T-helper 1 cell treated with Interleukin-12 subunit alpha and Interleukin-12 subunit beta and Interleukin-4 antibody, amounts not matched to agents 30 ng/mL and 1 ng/mL, for 36 hours (primary cell): ENCODE data around the gene SLC22A7. TPM values are rescaled to one million over a fixed set of nuclear protein-coding genes. Genes with fewer than 3 reads are reported as not detected.
"Not testable (repeated sequence)": the region's sequence is repeated elsewhere in the genome, so short reads cannot be mapped to it uniquely, and the experiment has no call there.

Experiments used
- intact Hi-C: fragments of 100-400 bp; cut with micrococcal nuclease; formaldehyde crosslinking; loops from one replicate; pipeline ENCODE4 v1.15.1; 2024
- total RNA-seq: library from RNA; stranded (reverse); gene quantifications from 2 replicates; pipeline ENCODE4 v1.2.3, GENCODE V29; 2022

The SLC22A7 gene
- total RNA-seq, 1 donor from 2014 or later = not detected

DNA sequence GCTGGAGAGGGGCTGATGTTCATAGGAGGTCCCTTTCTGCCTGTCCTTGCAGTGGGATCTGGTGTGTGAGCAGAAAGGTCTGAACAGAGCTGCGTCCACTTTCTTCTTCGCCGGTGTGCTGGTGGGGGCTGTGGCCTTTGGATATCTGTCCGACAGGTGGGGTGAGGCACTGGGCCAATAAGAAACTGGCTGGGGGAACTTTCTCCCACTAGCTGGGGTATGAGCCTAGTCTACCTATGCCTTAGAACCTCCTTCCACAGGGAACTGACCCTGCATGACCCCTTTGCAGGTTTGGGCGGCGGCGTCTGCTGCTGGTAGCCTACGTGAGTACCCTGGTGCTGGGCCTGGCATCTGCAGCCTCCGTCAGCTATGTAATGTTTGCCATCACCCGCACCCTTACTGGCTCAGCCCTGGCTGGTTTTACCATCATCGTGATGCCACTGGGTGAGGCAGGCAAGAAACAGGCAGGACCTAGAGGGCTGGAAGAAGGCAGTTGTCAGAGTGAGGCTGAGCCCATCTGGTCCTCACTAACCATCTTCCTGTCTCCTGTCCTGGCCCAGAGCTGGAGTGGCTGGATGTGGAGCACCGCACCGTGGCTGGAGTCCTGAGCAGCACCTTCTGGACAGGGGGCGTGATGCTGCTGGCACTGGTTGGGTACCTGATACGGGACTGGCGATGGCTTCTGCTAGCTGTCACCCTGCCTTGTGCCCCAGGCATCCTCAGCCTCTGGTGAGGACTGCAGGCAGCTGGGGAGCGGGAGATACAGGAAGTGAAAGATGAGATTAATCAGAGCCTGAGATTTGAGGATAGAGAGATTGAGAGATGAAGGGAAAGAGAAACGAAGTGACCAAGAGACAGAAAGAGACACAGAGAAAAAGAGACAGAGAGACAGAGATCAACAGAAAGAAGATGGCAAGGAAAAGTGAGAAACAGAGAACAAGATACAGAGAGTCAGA lies 1.6 kb downstream of the SLC22A7 start:
- intact Hi-C loops = no loop called here

DNA sequence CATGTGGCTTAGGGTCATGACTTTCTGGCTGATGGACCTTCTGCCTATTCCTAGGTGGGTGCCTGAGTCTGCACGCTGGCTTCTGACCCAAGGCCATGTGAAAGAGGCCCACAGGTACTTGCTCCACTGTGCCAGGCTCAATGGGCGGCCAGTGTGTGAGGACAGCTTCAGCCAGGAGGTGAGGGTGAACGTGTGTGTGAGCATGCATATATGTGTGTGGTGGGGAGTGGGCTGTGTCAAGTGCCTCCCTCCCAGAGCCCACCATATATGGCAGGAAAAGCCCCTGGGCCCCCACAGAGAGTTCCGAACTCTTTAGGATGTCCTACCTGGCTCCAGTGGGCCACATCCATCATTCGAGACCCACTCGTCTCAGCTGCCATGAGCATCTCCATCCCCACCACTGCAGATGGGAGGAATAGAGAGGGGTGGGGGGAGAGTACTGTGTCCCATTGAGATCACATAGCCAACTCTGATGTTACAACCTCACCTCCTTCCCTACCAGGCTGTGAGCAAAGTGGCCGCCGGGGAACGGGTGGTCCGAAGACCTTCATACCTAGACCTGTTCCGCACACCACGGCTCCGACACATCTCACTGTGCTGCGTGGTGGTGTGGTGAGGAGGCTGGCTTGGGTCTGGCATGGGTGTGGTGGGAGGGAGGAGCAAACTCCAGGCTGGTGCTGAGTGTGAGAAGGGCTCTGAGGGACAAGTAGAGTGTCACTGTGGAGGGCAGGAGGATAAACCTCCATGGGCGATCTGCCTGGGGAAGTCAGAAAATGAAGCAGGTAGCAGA lies 3.2 kb downstream of the SLC22A7 start:
- intact Hi-C loops = no loop called here

DNA sequence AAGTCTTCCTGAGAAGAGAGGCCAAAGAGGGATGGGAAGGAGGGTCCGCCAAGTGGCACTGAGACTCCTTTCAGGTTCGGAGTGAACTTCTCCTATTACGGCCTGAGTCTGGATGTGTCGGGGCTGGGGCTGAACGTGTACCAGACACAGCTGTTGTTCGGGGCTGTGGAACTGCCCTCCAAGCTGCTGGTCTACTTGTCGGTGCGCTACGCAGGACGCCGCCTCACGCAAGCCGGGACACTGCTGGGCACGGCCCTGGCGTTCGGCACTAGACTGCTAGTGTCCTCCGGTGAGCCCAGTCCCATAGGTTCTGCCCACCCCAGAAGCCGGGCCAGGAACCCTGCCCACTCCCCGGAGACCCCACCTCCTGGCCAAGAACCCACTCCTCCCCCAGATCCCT lies 4.1 kb downstream of the SLC22A7 start:
- intact Hi-C loops = no loop called here

DNA sequence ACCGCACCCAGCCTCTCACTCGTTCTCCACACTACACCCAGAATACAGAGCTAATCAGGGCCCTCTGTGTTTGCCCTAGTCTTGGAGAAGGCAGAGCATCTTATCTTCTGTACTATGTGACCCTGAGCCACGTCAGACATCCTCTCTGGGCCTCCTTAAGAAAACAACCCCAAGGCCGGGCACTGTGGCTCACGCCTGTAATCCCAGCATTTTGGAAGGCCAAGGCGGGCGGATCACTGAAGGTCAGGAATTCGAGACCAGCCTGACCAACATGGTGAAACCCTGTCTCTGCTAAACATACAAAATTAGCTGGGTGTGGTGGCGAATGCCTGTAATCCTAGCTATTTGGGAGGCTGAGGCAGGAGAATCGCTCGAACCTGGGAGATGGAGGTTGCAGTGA lies 4.9 kb downstream of the SLC22A7 start:
- intact Hi-C loops = not testable (repeated sequence)

DNA sequence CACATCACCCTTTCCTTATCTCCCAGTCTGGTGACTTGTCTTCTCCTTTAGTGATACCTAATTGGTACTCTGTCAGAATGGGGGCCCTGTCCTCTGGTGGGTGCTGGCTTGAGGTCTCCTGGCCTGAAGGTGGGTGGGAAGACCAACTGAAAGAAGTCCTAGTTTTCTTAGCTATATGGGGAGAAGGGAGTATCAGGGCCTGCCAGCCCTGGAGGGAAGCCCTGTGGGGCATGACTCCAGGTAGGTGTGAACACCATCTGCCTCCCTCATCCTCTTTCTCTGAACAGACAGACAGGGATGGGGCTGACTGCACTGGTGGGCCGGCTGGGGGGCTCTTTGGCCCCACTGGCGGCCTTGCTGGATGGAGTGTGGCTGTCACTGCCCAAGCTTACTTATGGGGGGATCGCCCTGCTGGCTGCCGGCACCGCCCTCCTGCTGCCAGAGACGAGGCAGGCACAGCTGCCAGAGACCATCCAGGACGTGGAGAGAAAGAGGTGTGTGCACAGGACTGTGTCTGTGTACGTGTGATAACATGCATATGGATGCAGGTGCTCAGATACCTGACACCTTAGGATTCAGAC lies 5.8 kb downstream of the SLC22A7 start:
- intact Hi-C loops = no loop called here

DNA sequence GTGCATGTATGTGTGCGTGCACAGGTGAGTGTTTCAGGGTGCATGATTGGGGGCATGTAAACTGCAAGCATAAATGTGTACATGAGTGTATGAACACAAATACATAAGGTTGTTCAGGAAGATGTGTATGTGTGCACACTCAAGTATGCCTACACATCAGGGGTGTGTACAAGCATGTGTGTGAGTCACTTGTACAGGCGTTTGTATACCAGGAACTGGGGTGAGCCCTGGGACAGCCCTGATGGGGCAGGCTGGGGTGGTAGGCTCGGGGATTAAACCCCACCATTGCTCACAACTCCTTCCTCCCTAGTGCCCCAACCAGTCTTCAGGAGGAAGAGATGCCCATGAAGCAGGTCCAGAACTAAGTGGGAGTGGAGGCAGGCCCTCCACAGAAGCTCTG lies 6.3 kb downstream of the SLC22A7 start:
- intact Hi-C loops = no loop called here

DNA sequence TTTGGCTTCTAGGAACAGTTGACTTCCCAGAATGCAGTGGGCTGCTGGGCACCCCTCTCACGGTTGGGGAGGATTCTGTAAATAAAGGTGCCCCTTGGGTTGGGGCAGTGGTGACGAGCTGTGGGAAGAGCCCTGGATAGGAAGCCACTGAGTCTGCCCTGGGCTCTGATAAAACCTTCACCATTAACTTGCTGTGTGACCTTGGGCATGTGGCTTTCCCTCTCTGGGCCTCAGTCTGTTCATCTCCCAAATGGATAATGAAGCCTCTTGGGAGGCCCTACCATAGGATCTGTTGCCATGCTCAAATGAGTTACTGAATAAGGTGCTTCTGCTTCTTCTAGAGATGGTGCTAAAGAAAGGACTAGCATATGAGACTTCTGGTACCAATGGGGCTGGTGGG lies 6.8 kb downstream of the SLC22A7 start:
- intact Hi-C loops = no loop called here

DNA sequence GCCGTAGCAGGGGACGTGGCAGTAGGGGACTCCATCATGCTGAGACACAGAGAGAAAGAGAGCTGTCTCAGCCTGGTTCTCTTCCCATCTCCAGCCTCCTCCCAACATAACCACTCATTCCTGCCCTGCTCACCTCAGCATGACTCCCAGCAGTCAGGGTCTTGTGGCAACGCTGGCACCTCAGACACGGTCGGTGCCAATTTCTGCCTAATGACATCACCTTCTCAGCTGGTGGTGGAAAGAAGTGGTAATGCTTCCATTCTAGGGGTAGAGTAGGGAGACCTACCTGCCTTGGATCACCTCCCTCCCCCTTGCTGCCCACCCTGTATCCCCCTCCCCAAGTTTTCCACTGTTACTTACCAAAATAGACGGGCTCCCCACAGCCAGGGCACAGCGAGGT lies 8.0 kb downstream of the SLC22A7 start:
- intact Hi-C loops = no loop called here

DNA sequence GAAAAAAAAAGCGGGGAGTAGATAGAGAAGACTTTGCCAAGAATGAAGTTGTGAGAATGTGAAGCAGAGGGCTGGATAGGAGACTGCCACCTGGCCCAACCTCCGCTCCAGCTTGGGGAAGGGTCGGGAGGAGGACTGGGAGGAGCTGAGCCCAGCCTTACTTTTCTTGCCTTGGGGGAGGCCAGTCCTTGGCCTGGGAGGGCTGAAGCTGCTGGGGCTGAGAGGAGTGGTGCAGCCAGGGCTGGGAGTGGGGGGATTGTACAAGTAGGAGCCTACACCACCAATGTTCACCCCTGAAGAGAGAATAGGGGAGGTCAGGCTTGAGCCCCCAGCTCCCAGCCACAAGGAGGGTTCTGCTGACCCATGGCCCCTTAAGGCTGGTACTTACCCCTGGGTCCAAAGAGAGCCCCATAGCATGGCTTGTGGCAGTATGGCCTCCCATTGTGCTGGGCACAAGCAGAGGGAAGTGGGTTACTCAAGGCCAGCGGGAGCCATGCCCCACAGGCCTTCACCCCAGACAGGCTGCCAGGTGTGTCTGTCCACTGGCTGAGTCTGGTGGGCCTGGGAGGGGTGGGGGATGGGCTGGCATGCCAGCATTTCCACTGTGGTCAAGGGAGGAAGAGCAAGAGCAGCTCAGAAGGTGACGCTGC lies 9.5 kb downstream of the SLC22A7 start:
- intact Hi-C loops = loop anchor here (1.0 to 2.0 kb wide), 3 partner anchors 91 to 199 kb away; partner anchors contain the start of gene TJAP1

DNA sequence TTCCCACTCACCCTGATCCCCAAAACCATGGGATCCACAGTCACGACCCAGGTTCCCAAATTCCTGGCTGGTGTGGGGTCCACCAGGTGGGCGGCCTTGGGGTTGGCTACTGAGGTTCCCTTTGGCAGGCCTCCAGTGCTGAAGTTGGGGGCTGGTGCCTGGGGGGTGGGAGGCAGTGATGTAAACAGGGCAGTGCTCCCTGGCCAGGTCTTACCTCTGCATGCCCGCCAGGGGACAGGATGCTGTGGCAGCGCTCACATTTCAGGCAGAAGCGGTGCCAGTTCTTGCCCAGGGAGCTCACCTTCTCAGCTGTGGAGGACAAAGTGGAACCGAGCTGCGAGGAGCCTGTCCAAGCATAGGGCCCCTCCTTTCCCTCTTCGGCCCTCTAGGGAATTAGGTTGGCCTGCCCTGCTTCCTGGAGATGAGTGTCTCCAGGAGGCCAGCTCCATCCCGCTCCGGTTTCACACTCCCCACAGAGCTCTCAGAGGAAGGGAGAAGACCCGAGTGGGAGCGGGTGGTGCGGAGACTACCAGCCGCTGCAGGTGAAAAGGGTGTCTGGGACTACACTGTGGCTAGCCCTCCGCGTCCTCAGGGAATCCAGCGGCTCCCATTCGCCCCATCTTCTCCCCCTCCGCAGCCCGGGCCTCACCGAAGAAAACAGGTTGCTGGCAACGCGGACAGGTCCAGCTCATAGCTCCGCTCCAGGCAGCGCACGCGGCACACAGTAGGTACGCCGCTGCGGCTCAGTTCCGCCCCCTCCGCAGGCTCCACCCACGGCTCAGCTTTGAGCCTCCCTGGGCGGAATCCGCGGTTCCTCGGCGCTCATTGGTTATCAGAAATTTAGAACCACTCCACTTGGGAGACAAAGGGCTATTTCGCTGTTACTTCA lies 10.3 kb downstream of the SLC22A7 start, which contains the start of gene CRIP3:
Gene CRIP3 (minus strand): TSS at position 726 of the 889 bp plus-strand sequence. CDS start 34 bp downstream, at position 692.
- intact Hi-C loops = loop anchor here (1.0 to 2.0 kb wide), 3 partner anchors 90 to 198 kb away; partner anchors contain the start of gene TJAP1

DNA sequence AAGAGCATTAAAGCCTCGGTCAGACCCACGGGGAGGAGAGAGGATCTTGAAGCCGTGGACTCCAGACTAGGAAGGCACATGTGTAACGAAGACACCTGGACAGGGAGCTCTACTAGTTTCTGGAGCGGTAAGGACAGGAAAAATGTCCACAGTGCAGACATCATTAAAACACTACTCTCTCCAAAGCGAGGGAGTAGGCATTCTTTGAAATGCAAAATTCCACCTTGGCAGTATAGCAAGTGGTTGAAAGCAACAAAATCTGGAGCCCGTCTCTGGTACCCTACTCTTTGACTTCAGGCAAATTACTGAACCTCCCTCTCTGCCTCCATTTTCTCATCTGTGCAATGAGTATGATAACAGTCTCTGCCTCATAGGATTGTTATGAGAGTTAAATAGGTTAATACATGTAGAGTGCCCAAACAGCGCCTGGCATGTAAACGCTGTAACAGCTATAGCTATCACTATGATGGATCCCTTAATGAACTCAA lies 11.0 kb downstream of the SLC22A7 start:
- intact Hi-C loops = loop anchor here (1.0 to 2.0 kb wide), 3 partner anchors 89 to 198 kb away; partner anchors contain the start of gene TJAP1

DNA sequence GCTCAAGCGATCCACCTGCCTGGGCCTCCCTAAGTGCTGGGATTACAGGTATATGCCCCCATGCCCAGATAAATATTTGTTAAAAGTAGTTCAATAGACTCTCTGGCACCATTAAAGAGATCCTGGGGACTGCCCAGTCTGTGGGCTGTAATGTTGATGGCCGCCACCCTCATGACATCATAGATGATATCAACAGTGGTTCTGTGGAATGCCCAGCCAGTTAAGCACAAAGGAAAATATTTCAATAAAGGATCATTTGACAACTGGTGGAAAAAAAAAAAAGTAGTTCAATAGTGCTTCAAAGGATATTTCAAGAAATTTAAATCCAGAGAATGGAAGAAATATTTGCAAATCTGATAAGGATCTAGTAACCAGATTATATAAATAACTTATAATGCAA lies 12.1 kb downstream of the SLC22A7 start:
- intact Hi-C loops = no loop called here

DNA sequence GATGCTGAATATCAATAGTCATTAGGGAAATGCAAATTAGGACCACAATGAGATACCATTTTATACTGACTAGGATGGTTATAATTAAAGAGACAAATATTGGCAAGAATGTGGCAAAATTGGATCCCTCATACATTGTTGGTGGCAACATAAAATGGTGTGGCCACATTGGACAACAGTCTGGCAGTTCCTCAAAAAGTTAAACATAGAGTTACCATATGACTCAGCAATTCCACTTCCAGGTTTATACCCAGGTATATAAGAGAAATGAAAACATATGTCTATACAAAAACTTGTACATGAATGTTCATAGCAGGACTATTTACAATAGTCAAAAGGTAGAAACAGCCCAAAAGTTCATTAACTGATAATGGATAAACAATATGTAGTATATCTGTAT lies 12.6 kb downstream of the SLC22A7 start:
- intact Hi-C loops = no loop called here

DNA sequence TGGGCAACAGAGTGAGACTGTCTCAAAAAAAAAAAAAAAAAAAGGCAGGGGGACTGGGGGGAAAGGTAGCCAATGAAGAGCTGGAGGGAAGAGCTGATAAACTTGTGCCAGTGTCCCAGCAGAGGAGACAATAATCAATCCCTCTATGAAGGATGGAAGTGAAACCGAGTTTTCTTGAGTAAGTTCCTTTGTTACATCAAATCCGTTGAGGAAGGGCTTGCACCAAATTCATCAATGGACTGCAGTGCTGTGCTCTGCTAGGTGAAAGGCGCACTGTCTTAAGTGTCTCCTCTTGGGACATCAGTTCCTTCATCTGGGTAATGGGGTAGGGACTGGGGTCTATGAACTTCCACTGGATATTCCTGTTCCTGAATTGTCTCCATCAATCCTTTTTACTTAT lies 13.6 kb downstream of the SLC22A7 start:
- intact Hi-C loops = no loop called here

DNA sequence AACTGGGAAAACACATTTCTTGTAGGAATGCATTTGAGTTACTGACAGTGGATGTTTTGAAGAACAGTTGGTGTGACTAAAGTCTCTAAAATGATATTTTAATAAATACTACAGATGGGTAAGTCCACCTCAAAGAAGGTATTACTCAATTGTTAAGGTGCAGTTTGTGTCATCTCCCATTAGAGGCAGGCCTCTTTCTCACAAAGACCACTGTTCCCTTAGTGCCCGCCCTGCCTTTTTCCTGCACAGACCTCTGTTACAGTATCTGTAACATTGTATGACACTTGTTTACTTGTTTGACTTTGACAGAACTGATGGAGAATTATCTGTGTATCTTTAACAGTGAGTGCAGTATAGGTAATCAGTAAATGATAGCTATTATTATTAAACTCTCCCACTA lies 15.8 kb downstream of the SLC22A7 start:
- intact Hi-C loops = no loop called here

DNA sequence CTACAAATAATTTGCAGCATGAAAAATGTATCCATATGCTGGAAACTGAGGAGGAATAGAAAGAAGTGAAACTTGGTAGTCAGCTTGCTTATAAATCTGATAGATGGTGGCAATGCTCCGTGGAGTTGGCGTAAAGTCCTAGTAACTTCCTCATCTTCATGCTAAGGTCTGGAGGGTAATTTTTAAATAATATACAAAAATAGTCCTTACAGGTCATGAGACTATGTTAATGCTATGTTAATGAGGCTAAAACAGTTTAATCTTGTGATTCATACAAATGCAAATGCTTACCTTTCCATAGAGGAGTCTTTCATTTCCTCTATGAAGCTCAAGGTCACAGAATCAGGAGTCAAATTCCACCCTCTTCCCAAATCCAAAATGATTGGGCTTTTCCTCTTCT lies 20.0 kb downstream of the SLC22A7 start:
- intact Hi-C loops = no loop called here

DNA sequence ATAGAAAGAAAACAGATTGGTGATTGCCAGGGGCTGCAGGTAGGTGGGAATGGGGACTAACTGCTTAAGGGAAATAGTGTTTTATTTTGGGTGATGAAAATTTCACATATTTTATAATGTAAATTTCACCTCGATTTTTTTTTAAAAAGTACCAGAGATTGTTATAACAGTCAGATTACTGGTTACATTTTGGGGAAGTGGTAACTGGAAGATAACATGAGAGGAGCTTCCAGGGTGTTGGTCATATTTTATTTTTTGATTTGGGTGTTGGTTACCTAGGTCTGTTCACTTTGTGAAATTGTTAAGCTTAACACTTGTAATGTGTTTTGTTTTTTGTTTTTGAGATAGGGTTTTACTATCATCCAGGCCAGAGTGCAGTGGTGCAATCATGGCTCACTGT lies 27.8 kb downstream of the SLC22A7 start:
- intact Hi-C loops = no loop called here

DNA sequence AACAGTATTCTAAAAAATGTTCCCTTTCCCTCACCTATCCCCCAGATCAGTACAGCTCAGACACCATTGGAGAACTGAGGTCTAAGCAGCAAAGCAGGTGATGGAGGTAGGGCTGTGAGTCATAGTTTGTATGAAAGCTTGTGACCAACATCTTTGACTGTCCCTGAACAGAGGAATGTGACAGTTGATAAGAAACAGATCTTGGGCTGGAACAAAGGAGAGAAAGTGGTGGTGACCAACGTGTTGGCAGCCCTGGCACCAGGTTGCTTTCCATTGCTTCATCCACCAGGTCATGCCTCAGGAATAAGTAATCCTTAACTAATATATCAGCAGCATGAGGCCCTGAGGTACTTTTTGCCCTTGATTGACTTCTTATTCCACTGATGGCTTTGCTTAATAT lies 30.5 kb downstream of the SLC22A7 start:
- intact Hi-C loops = no loop called here

DNA sequence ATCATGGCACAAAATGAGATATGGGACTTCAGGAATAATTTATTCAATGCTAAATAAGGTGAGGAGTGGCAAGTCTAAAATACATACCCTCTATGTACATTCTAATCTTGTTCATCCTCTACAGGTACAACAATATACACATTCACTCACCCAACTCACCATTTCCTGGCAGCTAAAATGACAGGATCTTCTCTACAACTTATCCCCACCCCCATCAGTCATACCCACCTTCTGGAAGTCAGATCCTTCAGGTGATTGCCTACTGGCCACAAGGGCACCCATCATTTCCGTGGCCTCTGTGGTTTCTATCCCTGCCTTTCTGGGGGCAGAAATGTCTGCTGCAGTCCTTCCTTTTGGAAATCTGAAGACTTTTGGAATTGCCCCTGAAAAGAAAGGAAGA lies 33.4 kb downstream of the SLC22A7 start:
- intact Hi-C loops = no loop called here

DNA sequence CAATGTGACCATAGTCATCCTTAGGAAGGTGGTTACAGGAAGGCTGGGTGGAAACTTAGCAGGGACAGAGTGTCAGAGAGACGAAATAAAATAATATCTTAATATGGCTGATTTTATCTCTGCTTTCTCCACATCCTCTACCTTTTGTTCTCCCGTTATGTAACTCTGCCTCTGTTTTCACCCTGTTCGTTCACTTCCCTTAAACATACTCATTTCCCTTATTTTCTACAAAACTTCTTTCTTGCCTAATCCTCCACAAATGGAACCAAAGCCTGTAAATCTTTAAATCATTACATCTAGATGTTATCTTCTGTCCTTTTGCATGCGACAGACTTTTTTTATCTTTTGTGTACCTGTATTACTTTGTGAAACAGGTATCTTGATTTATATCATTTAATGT lies 33.8 kb downstream of the SLC22A7 start:
- intact Hi-C loops = no loop called here
